HG03432 (cell line): ENCODE results near the gene CKMT2.
A peak's percentile ranks its signal among the peaks of the same experiment; 100 is the strongest.

ENCODE experiments used
- ATAC-seq: cut with Tn5 transposase; IDR thresholded peaks from one replicate; pipeline ENCODE4 v1.9.1; 2021; ENCODE audit warnings: mild to moderate bottlenecking, moderate library complexity; ENCODE audit not compliant: unreplicated experiment

Gene CKMT2

GRCh38 chr5:81233080-81233634 is at the start of gene CKMT2:
Gene CKMT2 (plus strand): TSS chr5:81233322. CDS start chr5:81251133, 17,811 bp downstream.
- no peak for ATAC-seq

GRCh38 chr5:81183811-81184748 is 49.0 kb upstream of the CKMT2 start:
- ATAC-seq: no peak

GRCh38 chr5:81184749-81185110 is 48.4 kb upstream of the CKMT2 start:
- ATAC-seq: no peak

- ATAC-seq: no peak
Observed at GRCh38 chr5:81187885-81188284, 45.2 kb upstream of the CKMT2 start.

- no peak for ATAC-seq
Observed at GRCh38 chr5:81188962-81189361, 44.2 kb upstream of the CKMT2 start.

- ATAC-seq: no peak
Observed at GRCh38 chr5:81189875-81190498, 43.1 kb upstream of the CKMT2 start.

GRCh38 chr5:81191726-81192372 is 41.3 kb upstream of the CKMT2 start:
- ATAC-seq: no peak

- ATAC-seq: no peak
Observed at GRCh38 chr5:81192373-81192750, 40.8 kb upstream of the CKMT2 start.

- peak; percentile 94 for ATAC-seq
Observed at GRCh38 chr5:81194633-81195334, 38.3 kb upstream of the CKMT2 start.

GRCh38 chr5:81195335-81195929 is 37.7 kb upstream of the CKMT2 start:
- ATAC-seq: no peak

GRCh38 chr5:81202655-81203054 is 30.5 kb upstream of the CKMT2 start:
- ATAC-seq: no peak

GRCh38 chr5:81203729-81204128 is 29.4 kb upstream of the CKMT2 start:
- ATAC-seq: no peak

GRCh38 chr5:81204205-81204604 is 28.9 kb upstream of the CKMT2 start:
- no peak for ATAC-seq

- ATAC-seq: no peak
Observed at GRCh38 chr5:81205058-81205457, 28.1 kb upstream of the CKMT2 start.

GRCh38 chr5:81207009-81207408 is 26.1 kb upstream of the CKMT2 start:
- ATAC-seq: no peak

- ATAC-seq: no peak
Observed at GRCh38 chr5:81208904-81209303, 24.2 kb upstream of the CKMT2 start.

- ATAC-seq: no peak
Observed at GRCh38 chr5:81209386-81209785, 23.7 kb upstream of the CKMT2 start.

- no peak for ATAC-seq
Observed at GRCh38 chr5:81209869-81210493, 23.1 kb upstream of the CKMT2 start.

- ATAC-seq: peak; percentile 58
Observed at GRCh38 chr5:81212211-81212751, 20.8 kb upstream of the CKMT2 start.

- ATAC-seq: no peak
Observed at GRCh38 chr5:81213070-81213469, 20.1 kb upstream of the CKMT2 start.
